ENCODE data around the gene YJU2.

DNA sequence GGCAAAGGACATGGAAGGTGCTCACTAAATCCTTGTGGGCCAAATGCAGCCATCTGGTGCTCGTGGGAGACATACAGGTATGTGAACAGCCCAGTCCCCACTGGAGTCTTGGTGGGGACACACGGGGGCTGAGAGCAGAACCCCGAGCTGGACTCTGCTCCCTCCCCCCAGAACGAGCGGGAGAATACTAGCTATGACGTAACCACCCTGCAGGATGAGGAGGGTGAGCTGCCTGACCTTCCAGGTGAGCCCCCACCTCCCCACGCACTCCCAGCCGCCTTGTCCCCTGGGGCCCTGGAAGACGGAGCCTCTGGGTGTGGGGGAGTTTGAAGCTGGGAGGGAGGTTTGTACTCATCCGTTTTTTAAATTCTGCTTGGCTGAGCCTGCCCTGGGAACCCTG lies 31.1 kb upstream of the YJU2 start:
- TF ChIP-seq POLR2A (IDR thresholded peaks at IDR 0.05; ENCODE audit: low read length) (no peak), GATA1 (IDR thresholded peaks at IDR 0.05; ENCODE audit: low read depth, low read length) (no peak)
